ENCODE data around the gene ARTN. TPM values are rescaled to one million over a fixed set of nuclear protein-coding genes. Genes with fewer than 3 reads are reported as not detected.

The ARTN gene
- total RNA-seq, 2 donors from 2014 or later, result 4.1 to 5.4 TPM

DNA sequence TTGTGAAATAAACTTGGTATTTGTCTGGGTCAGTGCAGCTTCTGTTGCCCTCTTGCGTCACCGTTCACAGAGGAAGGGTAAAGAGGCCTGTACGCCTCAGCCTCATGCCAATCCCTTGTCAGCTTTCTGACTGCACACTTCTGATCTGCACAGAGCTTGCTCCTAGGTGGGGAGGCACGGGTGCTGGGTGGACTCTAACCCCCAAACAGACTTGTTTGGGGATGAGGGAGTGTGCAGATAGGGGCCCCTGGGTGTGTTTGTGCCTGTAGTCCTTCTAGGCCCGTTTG lies 44.6 kb downstream of the ARTN start:
- Histone ChIP-seq H3K9me3 (no peaks in the 10 kb centered on the region), H3K4me1 (replicated peaks) (peaks cover 30% of the 10 kb centered on the region), H3K27ac (no peak overlapping the region), H3K36me3 (peaks cover 0 to 9% of the 10 kb centered on the region in 2 donors), H3K4me3 (peak overlapping the region in 1 of 2 donors; percentile 39), H3K27me3 (replicated peaks; ENCODE audit: insufficient read depth) (no peaks in the 10 kb centered on the region)
- no peak for DNase-seq (ENCODE audit: low spot score)
- intact Hi-C loops (cut with DNase I), result no loop called here
- 77% methylated on average over 5 of the region's 5 CpGs for WGBS
- TF ChIP-seq POLR2A (IDR thresholded peaks at IDR 0.05) (no peak), POLR2AphosphoS5 (IDR thresholded peaks at IDR 0.05) (no peak)
- TF ChIP-seq, protein P1, sequence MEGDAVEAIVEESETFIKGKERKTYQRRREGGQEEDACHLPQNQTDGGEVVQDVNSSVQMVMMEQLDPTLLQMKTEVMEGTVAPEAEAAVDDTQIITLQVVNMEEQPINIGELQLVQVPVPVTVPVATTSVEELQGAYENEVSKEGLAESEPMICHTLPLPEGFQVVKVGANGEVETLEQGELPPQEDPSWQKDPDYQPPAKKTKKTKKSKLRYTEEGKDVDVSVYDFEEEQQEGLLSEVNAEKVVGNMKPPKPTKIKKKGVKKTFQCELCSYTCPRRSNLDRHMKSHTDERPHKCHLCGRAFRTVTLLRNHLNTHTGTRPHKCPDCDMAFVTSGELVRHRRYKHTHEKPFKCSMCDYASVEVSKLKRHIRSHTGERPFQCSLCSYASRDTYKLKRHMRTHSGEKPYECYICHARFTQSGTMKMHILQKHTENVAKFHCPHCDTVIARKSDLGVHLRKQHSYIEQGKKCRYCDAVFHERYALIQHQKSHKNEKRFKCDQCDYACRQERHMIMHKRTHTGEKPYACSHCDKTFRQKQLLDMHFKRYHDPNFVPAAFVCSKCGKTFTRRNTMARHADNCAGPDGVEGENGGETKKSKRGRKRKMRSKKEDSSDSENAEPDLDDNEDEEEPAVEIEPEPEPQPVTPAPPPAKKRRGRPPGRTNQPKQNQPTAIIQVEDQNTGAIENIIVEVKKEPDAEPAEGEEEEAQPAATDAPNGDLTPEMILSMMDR (IDR thresholded peaks at IDR 0.05), result no peak

DNA sequence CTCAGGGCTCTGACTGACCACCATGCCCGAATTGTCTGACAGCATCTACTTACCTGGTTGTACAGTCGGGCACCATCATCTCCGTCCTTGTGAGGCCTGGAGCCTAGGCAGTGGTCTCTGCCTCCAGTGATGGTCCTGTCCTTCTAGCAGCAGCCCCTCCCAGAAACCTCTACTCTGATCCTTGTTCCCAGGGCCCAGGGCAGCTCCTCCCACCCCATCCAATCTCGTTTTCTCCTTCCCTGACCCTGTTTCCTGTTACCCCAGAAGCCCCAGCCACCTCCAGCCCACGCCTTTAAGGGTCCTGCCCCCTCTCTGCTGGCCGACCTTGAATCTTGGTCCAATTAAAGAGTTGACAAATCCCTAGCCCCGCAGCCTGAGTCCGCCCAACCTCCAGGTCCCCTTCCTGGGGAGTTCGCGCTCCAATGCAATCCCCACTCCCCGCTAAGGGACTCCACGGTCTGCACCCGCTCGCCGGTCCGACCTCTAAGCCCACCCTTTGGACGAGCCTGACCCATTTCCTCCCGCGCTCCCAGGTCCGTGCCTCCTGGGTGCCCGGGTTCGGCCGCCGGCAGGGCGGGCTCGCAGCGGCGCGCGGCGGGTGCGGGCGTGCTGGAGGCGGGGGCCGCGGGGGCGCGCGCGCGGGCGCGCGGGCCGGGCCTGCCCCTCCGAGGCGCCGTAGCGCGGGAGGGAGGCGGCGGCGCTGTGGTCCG lies 45.1 kb downstream of the ARTN start, which contains the start of gene B4GALT2:
Gene B4GALT2, plus strand, starts transcription at position 660 of the 710 bp plus-strand sequence. CDS start 1,951 bp downstream, outside the sequence.
- Histone ChIP-seq H3K4me1 (replicated peaks) (peaks cover 30% of the 10 kb centered on the region), H3K27ac (peak within 1 kb of the TSS; percentile 50 to 60), H3K27me3 (replicated peaks; ENCODE audit: insufficient read depth) (no peaks in the 10 kb centered on the region), H3K9me3 (no peaks in the 10 kb centered on the region), H3K36me3 (peaks cover 0 to 9% of the 10 kb centered on the region in 2 donors), H3K4me3 (peak within 1 kb of the TSS; percentile 65 to 68)
- 18% methylated on average over 17 of the region's 54 CpGs for WGBS
- TF ChIP-seq POLR2AphosphoS5 (IDR thresholded peaks at IDR 0.05) (no peak), POLR2A (IDR thresholded peaks at IDR 0.05) (no peak)
- TF ChIP-seq, protein P1 (IDR thresholded peaks at IDR 0.05), result no peak
- DNase-seq (ENCODE audit: low spot score), result peak; percentile 30
- intact Hi-C loops (cut with DNase I), result no loop called here

DNA sequence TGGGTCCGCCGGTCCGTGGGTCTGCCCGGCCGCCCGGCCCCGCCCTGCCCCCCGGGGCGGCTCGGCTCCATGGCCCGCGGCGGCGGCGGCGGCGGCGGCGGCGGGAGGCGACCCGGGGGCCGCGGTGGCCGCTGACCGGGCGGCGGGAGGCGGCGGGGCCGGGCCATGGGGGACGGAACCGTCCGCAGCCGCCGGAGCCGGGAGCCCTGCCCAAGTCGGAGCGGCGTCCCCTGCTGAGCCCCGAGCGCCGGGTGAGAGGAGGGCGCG lies 45.6 kb downstream of the ARTN start:
- intact Hi-C loops (cut with DNase I), result no loop called here
- peaks cover 0 to 9% of the 10 kb centered on the region in 2 donors for H3K36me3 ChIP-seq
- no CpG with 5 or more reads among the region's 45 CpGs for WGBS
- peaks cover 30% of the 10 kb centered on the region for H3K4me1 ChIP-seq (replicated peaks)
- peak overlapping the region; percentile 50 to 60 for H3K27ac ChIP-seq
- H3K27me3 ChIP-seq (replicated peaks; ENCODE audit: insufficient read depth), result no peaks in the 10 kb centered on the region
- H3K9me3 ChIP-seq, result no peaks in the 10 kb centered on the region
- H3K4me3 ChIP-seq, result peak overlapping the region; percentile 65 to 68
- TF ChIP-seq, protein P1 (IDR thresholded peaks at IDR 0.05), result no peak
- TF ChIP-seq POLR2A (IDR thresholded peaks at IDR 0.05), result no peak
- TF ChIP-seq POLR2AphosphoS5 (IDR thresholded peaks at IDR 0.05), result no peak
- DNase-seq (ENCODE audit: low spot score), result no peak

DNA sequence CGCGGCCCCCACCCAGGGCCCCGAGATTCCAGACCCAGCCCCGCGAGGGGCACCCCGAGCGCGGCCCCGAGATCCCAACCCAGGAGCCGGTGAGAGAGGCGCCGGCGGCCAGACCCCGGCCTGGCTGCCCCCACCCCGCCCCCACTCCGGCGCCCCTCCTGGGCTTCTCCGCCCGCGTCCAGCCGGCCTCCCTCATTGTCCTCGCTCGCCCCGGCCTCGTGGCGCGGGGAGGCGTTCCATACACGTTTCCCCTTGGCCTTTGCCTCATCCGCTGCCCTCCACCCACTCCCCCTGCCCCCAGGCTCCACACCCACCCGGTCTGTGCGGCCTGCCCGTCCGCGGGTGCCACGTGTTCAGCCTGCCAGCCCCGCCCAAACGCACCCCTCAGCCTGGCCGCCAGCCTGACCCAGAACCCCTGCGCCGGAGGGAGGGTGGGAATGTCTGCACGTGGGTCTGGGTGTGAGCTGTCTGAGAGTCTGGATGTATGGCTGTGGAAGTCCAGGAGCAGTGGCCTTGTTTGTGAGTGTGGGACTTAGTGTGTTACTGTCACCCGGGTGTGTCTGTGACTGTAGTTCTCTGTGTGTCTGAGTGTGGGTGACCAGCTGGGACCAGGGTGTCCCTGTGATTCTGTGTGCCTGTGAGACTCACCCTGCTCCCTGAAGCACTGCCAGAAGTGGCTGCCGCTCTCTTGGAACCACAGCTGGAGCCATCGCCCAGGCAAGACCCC lies 46.1 kb downstream of the ARTN start:
- peak overlapping the region; percentile 65 to 68 for H3K4me3 ChIP-seq
- TF ChIP-seq POLR2A (IDR thresholded peaks at IDR 0.05) (no peak), POLR2AphosphoS5 (IDR thresholded peaks at IDR 0.05) (no peak)
- TF ChIP-seq, protein P1 (IDR thresholded peaks at IDR 0.05), result no peak
- WGBS, result 1% methylated on average over 23 of the region's 45 CpGs
- peaks cover 0 to 9% of the 10 kb centered on the region in 2 donors for H3K36me3 ChIP-seq
- H3K27ac ChIP-seq, result peak overlapping the region; percentile 50 to 60
- H3K4me1 ChIP-seq (replicated peaks), result peaks cover 30% of the 10 kb centered on the region
- no peaks in the 10 kb centered on the region for H3K27me3 ChIP-seq (replicated peaks; ENCODE audit: insufficient read depth)
- no peak for DNase-seq (ENCODE audit: low spot score)
- intact Hi-C loops (cut with DNase I), result no loop called here
- no peaks in the 10 kb centered on the region for H3K9me3 ChIP-seq
